ENCODE data around the gene PSMD6.

The PSMD6 gene

DNA sequence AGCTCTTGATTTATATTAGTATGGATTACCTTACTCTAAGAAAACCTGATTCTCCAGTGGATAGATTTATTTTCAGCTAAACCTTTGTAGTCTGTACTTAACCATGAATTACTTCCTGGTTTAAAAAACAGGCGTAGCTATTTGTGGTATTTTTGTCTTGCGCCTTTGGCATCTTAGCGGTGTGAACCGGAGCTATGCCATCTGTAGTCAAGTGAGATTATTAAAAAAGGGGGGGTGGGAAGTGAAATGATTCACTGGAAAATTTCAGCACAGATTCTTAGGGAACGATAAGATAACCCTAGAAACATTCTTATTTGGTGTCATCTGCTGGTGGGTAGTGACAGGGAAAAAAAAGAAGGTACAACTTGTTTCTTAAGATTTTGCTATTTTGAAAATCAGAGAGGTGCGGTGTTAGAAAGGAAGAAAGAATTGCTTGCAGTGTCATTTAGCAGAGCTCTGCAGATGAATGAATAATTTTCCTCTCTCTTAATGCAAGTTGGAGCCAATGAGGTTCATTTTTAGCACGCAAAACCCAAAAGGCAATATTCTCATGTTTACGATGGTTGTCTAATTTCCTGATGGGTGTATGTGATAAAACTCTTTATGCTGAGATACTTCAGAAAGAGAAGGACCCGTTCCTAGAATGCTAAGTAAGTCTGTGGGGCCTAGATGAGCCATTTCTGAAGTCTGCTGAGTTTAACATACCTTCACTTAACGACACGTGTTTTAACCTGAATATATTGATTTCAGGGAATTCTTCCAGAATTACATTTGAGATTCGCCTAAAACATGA is 44.0 kb downstream of the PSMD6 start:
- no peaks in the 10 kb centered on the region for H3K9me3 Mint-ChIP-seq
- peaks cover 44% of the 10 kb centered on the region for H3K36me3 Mint-ChIP-seq (ENCODE audit: insufficient read depth)
- peak overlapping the region; percentile 83 for H3K4me3 Mint-ChIP-seq
- peak; percentile 93 for ATAC-seq (replicated peaks; ENCODE audit: extremely low read depth, poor library complexity, severe bottlenecking)
- H3K4me1 Mint-ChIP-seq, result peaks cover 80% of the 10 kb centered on the region
- DNase-seq (ENCODE audit: low spot score in 2 of 2), result peak in 1 of 2 donors; percentile 40
- peak overlapping the region; percentile 88 for H3K27ac Mint-ChIP-seq (ENCODE audit: low read depth)
- H3K27me3 Mint-ChIP-seq, result no peaks in the 10 kb centered on the region

DNA sequence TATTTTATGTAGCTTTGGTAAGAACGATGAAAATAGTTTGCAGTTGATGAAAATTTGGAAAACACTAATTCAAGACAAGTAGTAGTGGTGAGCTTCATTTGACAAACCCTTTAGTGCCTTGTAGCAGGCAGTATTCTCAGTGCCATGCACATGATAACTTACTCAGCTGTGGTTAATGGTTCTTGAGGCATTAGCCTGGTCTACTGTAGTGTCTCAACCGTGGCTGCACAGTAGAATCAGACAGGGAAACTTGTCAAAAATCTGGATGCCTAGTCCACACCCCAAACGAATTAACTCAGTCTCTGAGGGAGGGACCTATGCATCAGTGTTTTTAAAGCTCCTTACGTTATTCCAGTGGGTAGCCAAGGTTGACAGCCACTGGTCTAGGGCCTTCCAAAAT is 45.4 kb downstream of the PSMD6 start:
- H3K9me3 Mint-ChIP-seq, result no peaks in the 10 kb centered on the region

DNA sequence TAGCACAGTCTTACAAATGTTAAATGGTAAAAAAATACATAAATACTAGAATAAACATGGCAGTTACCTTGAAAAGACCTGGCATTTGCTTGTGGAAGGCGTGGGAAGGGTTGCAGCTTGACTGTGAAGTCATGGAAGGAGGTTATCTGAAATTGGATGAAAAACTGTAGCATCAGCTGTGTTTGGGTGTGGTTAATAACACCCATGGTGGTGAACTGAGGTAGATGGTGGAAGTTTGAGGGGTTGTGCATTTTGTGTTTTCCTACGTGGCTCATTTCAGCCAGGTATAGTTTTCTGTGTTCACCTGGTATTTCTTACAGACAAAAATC is 46.5 kb downstream of the PSMD6 start:
- H3K9me3 Mint-ChIP-seq, result no peaks in the 10 kb centered on the region
- ATAC-seq (replicated peaks; ENCODE audit: extremely low read depth, poor library complexity, severe bottlenecking), result no peak
- H3K36me3 Mint-ChIP-seq (ENCODE audit: insufficient read depth), result peaks cover 36% of the 10 kb centered on the region
- H3K4me1 Mint-ChIP-seq, result peaks cover 86% of the 10 kb centered on the region
- no peak for DNase-seq (ENCODE audit: low spot score in 2 of 2)
- H3K27ac Mint-ChIP-seq (ENCODE audit: low read depth), result peak overlapping the region; percentile 88
- H3K27me3 Mint-ChIP-seq, result no peaks in the 10 kb centered on the region
- H3K4me3 Mint-ChIP-seq, result peak overlapping the region; percentile 9

More for the DNA sequence above, 45.4 kb downstream of the PSMD6 start:
- Mint-ChIP-seq H3K4me1 (peaks cover 86% of the 10 kb centered on the region), H3K27me3 (no peaks in the 10 kb centered on the region), H3K36me3 (ENCODE audit: insufficient read depth) (peaks cover 44% of the 10 kb centered on the region), H3K27ac (ENCODE audit: low read depth) (peak overlapping the region; percentile 88), H3K4me3 (peak overlapping the region; percentile 83)
- DNase-seq (ENCODE audit: low spot score in 2 of 2) (no peak), ATAC-seq (replicated peaks; ENCODE audit: extremely low read depth, poor library complexity, severe bottlenecking) (no peak)

GRCh38 chr3:63976161-63976871 is 47.0 kb downstream of the PSMD6 start:
- H3K27ac Mint-ChIP-seq (ENCODE audit: low read depth), result peak overlapping the region; percentile 88
- no peaks in the 10 kb centered on the region for H3K27me3 Mint-ChIP-seq
- H3K4me1 Mint-ChIP-seq, result peaks cover 87% of the 10 kb centered on the region
- ATAC-seq (replicated peaks; ENCODE audit: extremely low read depth, poor library complexity, severe bottlenecking) (no peak), DNase-seq (ENCODE audit: low spot score in 2 of 2) (no peak)
- H3K4me3 Mint-ChIP-seq, result peak overlapping the region; percentile 9
- H3K9me3 Mint-ChIP-seq, result no peaks in the 10 kb centered on the region
- H3K36me3 Mint-ChIP-seq (ENCODE audit: insufficient read depth), result peaks cover 31% of the 10 kb centered on the region

DNA sequence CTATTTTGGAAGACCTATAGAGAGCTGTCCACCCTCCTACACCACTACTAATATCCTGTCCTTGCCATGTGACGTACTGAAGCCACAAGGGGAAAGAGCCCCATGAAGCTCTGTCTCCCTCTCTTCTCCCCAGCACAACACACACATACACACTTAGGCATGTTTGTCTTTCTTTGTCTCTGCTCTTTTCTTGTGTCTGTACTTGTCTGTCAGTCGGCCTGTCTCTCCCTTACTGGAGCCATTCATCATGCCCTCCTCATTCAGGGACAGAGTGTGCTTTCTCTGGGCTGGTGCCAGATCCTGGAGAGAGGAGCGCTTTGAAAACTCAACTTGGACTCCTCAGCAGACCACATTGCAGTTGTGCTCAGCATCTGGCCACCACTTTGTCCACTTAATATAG is 47.6 kb downstream of the PSMD6 start:
- no peak for ATAC-seq (replicated peaks; ENCODE audit: extremely low read depth, poor library complexity, severe bottlenecking)
- Mint-ChIP-seq H3K9me3 (no peaks in the 10 kb centered on the region), H3K27me3 (no peaks in the 10 kb centered on the region), H3K27ac (ENCODE audit: low read depth) (no peak overlapping the region), H3K4me1 (peaks cover 88% of the 10 kb centered on the region), H3K36me3 (ENCODE audit: insufficient read depth) (peaks cover 28% of the 10 kb centered on the region), H3K4me3 (peak overlapping the region; percentile 4)
- DNase-seq (ENCODE audit: low spot score in 2 of 2), result no peak

DNA sequence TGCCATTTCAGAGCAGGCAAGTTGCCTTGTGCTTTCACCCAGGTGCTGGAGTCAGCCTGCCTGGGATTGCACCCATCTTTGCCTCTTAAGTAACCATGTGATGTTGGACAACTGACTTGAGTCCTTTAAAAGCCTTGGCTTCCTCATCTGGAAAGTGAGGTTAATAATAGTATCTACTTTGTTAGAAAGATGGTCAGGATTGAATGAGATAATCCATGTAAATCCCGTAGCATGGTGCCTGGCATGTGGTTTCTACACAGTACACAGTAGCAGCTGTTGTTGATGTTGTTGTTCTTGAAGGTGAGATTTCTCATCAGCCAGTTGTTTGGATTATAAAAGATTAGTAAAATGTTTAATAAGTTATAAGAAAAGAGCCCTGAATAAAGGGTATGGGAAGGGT is 48.8 kb downstream of the PSMD6 start:
- Mint-ChIP-seq H3K4me3 (no peak overlapping the region), H3K27ac (ENCODE audit: low read depth) (peak overlapping the region; percentile 78), H3K4me1 (peaks cover 88% of the 10 kb centered on the region), H3K9me3 (no peaks in the 10 kb centered on the region), H3K27me3 (no peaks in the 10 kb centered on the region), H3K36me3 (ENCODE audit: insufficient read depth) (peaks cover 22% of the 10 kb centered on the region)
- ATAC-seq (replicated peaks; ENCODE audit: extremely low read depth, poor library complexity, severe bottlenecking) (no peak), DNase-seq (ENCODE audit: low spot score in 2 of 2) (no peak)

DNA sequence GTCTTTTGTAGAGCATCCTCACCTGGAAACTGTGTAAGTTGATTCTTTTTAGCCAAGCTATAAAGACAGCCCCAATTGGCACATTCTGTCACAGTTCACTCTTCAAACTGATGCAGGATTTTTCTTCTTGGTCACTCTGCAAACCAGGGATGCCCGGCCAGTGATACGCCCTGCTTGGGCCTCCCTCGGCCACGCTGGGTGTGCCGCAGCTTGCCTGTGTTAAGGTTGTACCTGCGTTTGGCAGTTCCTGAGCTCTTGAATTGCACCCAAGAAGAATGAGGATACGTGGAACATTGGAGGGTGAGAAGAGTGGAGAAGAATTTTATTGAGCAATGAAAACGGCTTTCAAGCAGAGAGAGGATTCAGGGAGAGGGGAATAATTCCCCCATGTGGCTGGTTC is 49.9 kb downstream of the PSMD6 start:
- Mint-ChIP-seq H3K27me3 (no peaks in the 10 kb centered on the region), H3K4me3 (peak overlapping the region; percentile 3), H3K36me3 (ENCODE audit: insufficient read depth) (peaks cover 25% of the 10 kb centered on the region), H3K9me3 (no peaks in the 10 kb centered on the region), H3K4me1 (peaks cover 88% of the 10 kb centered on the region), H3K27ac (ENCODE audit: low read depth) (peak overlapping the region; percentile 9)
- ATAC-seq (replicated peaks; ENCODE audit: extremely low read depth, poor library complexity, severe bottlenecking) (no peak), DNase-seq (ENCODE audit: low spot score in 2 of 2) (no peak)

DNA sequence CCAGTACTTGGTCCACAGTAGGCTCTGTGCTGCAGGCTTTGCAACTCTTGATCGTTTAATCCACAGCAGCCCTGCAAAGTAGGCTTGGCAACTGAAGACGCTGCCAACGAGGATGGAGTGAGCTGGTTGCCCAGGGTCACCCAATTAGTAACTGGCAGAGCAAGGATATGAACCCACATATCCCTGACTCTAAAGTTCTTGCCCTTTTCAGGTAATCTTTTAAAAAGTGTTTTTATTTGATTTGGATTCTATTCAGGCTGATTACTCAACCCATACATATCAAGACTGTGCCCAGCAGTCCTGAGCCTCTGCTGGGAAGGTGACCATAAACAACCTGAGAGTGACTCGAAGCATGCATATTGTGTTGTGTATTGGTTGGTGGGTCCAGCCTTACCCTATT is 50.3 kb downstream of the PSMD6 start:
- Mint-ChIP-seq H3K4me3 (peak overlapping the region; percentile 3), H3K9me3 (no peaks in the 10 kb centered on the region), H3K4me1 (peaks cover 88% of the 10 kb centered on the region), H3K36me3 (ENCODE audit: insufficient read depth) (peaks cover 29% of the 10 kb centered on the region), H3K27me3 (no peaks in the 10 kb centered on the region), H3K27ac (ENCODE audit: low read depth) (peak overlapping the region; percentile 9)
- ATAC-seq (replicated peaks; ENCODE audit: extremely low read depth, poor library complexity, severe bottlenecking) (no peak), DNase-seq (ENCODE audit: low spot score in 2 of 2) (no peak)

GRCh38 chr3:63972196-63972595 is 51.1 kb downstream of the PSMD6 start:
- peaks cover 88% of the 10 kb centered on the region for H3K4me1 Mint-ChIP-seq
- ATAC-seq (replicated peaks; ENCODE audit: extremely low read depth, poor library complexity, severe bottlenecking), result no peak
- H3K27me3 Mint-ChIP-seq, result no peaks in the 10 kb centered on the region
- no peaks in the 10 kb centered on the region for H3K9me3 Mint-ChIP-seq
- H3K36me3 Mint-ChIP-seq (ENCODE audit: insufficient read depth), result peaks cover 33% of the 10 kb centered on the region
- H3K4me3 Mint-ChIP-seq, result peak overlapping the region; percentile 40
- peak overlapping the region; percentile 9 for H3K27ac Mint-ChIP-seq (ENCODE audit: low read depth)
- no peak for DNase-seq (ENCODE audit: low spot score in 2 of 2)

GRCh38 chr3:63970631-63971475 is 52.4 kb downstream of the PSMD6 start:
- H3K4me1 Mint-ChIP-seq, result peaks cover 88% of the 10 kb centered on the region
- peak overlapping the region; percentile 97 for H3K27ac Mint-ChIP-seq (ENCODE audit: low read depth)
- no peaks in the 10 kb centered on the region for H3K27me3 Mint-ChIP-seq
- ATAC-seq (replicated peaks; ENCODE audit: extremely low read depth, poor library complexity, severe bottlenecking) (no peak), DNase-seq (ENCODE audit: low spot score in 2 of 2) (no peak)
- H3K36me3 Mint-ChIP-seq (ENCODE audit: insufficient read depth), result peaks cover 36% of the 10 kb centered on the region
- no peaks in the 10 kb centered on the region for H3K9me3 Mint-ChIP-seq
- peak overlapping the region; percentile 94 for H3K4me3 Mint-ChIP-seq

DNA sequence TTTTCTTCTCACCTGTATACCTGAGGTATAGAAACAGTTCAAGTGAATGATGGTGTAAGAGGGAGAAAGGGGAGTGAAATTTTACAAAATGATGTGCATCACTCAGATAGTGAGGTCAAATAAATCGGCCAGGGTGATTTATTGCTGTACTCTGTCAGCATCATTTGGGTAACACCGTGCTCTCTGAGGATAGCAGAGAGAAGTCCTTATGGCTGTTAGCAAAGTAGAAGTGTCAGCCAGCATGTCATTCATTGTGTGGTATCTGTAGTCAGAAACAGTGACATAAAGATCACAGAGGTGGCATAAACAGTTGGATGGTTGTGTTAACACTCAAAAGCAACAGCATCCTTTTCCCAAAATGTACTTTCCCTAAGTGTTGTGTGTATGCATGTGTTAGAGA is 53.4 kb downstream of the PSMD6 start:
- H3K4me1 Mint-ChIP-seq, result peaks cover 89% of the 10 kb centered on the region
- peak overlapping the region; percentile 94 for H3K4me3 Mint-ChIP-seq
- peak overlapping the region; percentile 97 for H3K27ac Mint-ChIP-seq (ENCODE audit: low read depth)
- peaks cover 36% of the 10 kb centered on the region for H3K36me3 Mint-ChIP-seq (ENCODE audit: insufficient read depth)
- no peaks in the 10 kb centered on the region for H3K9me3 Mint-ChIP-seq
- DNase-seq (ENCODE audit: low spot score in 2 of 2), result no peak
- no peaks in the 10 kb centered on the region for H3K27me3 Mint-ChIP-seq
- ATAC-seq (replicated peaks; ENCODE audit: extremely low read depth, poor library complexity, severe bottlenecking), result no peak

DNA sequence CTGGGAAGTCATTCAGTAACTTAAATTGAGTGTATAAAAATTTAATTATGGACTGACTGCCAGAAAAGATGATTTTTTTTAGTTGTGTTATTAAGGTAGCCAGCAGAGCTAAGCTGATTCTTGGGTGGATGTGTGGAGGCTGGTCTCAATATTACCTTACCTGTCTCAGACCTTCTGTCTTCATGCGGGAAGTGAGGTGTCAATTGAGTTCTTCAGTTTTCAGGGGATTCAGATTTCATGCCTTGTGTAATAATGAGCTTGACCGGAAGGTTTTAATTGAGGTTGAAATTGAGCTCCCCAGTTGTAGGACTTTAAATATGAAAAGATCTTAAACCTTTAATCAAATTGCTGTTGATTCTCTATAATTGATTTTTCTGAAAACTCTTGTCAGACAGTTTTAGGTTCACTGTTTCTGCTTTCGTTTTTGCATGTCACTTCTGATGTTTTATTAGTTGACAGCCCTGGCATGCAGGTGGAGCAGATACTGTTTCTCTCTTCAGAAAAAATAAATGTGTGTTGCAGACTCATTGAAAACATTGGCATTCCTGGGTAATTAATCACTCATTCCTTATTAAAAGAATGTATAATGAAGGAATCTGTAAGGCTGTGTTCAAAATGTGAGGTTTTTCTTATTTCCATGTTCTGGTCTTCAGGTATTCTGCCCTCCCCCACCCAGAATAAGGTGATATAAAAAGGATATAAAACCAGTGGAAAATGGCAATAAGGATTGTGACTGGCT is 54.5 kb downstream of the PSMD6 start:
- peaks cover 31% of the 10 kb centered on the region for H3K36me3 Mint-ChIP-seq (ENCODE audit: insufficient read depth)
- peaks cover 86% of the 10 kb centered on the region for H3K4me1 Mint-ChIP-seq
- H3K27me3 Mint-ChIP-seq, result no peaks in the 10 kb centered on the region
- no peaks in the 10 kb centered on the region for H3K9me3 Mint-ChIP-seq
- H3K27ac Mint-ChIP-seq (ENCODE audit: low read depth), result peak overlapping the region; percentile 97
- ATAC-seq (replicated peaks; ENCODE audit: extremely low read depth, poor library complexity, severe bottlenecking) (peak; percentile 22), DNase-seq (ENCODE audit: low spot score in 2 of 2) (peak in 1 of 2 donors; percentile 20)
- peak overlapping the region; percentile 94 for H3K4me3 Mint-ChIP-seq

All from central memory CD8-positive, alpha-beta T cell (primary cell).